NT2/D1 (cell line): ENCODE measurements around the gene EIF3M.

Source experiments
- SUZ12 ChIP-seq: IDR thresholded peaks from 2 replicates; pipeline ENCODE4 v1.6.1; 2011; ENCODE audit not compliant: insufficient read length, insufficient read depth; ENCODE audit errors: extremely low read depth
- YY1 ChIP-seq: IDR thresholded peaks from 2 replicates; pipeline ENCODE4 v1.6.1; 2011; ENCODE audit not compliant: insufficient read length, insufficient read depth

DNA sequence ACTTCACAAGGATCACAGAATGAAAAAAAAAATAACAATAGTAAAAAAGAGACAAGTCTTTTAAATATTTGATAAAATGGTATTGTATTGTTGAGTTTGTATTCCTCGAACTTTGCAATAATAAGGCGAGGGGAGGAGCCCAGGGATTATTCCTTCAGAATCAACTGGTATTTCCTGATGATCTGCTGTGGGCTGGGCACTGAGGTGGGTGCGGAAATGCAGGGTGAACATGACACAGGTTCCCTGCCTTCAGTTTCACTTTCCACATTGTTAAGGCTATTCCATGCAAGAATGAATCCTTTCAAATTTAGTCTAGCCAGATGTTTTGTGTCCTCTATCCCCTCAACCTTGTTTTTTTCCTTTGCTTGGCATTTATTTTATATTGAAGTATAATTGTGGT is 2.1 kb upstream of the EIF3M start:
- TF ChIP-seq YY1 (no peak), SUZ12 (no peak)
